A673 (cell line): ENCODE data around the gene MT4. TPM values are rescaled to one million over a fixed set of nuclear protein-coding genes. Genes with fewer than 3 reads are reported as not detected.

ENCODE experiments used
- BruUV-seq: library from RNA; stranded (reverse); fragments of 400-500 nt; replicated peaks from 2 replicates; lab custom pipeline; 2021; lab: Mats Ljungman, UMichigan
- CTCF ChIA-PET: fragments of 300-600 bp; sonication (Branson Sonifier 250); formaldehyde crosslinking; loops from one replicate; lab custom pipeline; 2022; ENCODE audit warnings: antibody characterized with exemption; lab: Charles Lee
- POLR2A ChIA-PET: fragments of 300-600 bp; sonication (Branson Sonifier 250); formaldehyde crosslinking; loops from one replicate; lab custom pipeline; 2022; ENCODE audit warnings: antibody characterized with exemption; ENCODE audit not compliant: low non-redundant PET; lab: Charles Lee
- DNase-seq: peaks from one replicate; pipeline ENCODE4 v3.0.0-alpha.2; 2015; ENCODE audit warnings: low spot score
- H3K27ac ChIP-seq: fragments of 200-600 bp; sonication (generic); 2 replicates; pipeline ENCODE4 v1.5.1; 2016; ENCODE audit warnings: mixed run types, low read depth, mild to moderate bottlenecking, mixed read lengths, antibody characterized with exemption, low read length; ENCODE audit not compliant: poor library complexity, severe bottlenecking
- H3K27me3 ChIP-seq: fragments of 200-600 bp; sonication (generic); replicated peaks from 2 replicates; pipeline ENCODE4 v1.6.1; 2017; ENCODE audit warnings: mixed run types, low read depth, mild to moderate bottlenecking, mixed read lengths, antibody characterized with exemption, low read length; ENCODE audit not compliant: insufficient read depth, poor library complexity
- H3K36me3 ChIP-seq: fragments of 200-600 bp; sonication (generic); 2 replicates; pipeline ENCODE4 v1.6.1; 2016; ENCODE audit warnings: mixed run types, mild to moderate bottlenecking, mixed read lengths, antibody characterized with exemption, low read length; ENCODE audit not compliant: insufficient read depth, poor library complexity, severe bottlenecking
- H3K4me1 ChIP-seq: fragments of 200-600 bp; sonication (generic); 2 replicates; pipeline ENCODE4 v1.6.1; 2017; ENCODE audit warnings: mixed run types, mild to moderate bottlenecking, mixed read lengths, antibody characterized with exemption, low read length; ENCODE audit not compliant: insufficient read depth, poor library complexity, severe bottlenecking
- H3K4me3 ChIP-seq: fragments of 200-600 bp; sonication (generic); 2 replicates; pipeline ENCODE4 v1.5.1; 2016; ENCODE audit warnings: low read depth, mixed run types, mild to moderate bottlenecking, mixed read lengths, low read length; ENCODE audit not compliant: poor library complexity, severe bottlenecking
- H3K9me3 ChIP-seq: fragments of 200-600 bp; sonication (generic); 2 replicates; pipeline ENCODE4 v1.6.1; 2016; ENCODE audit warnings: mixed run types, low read depth, mild to moderate bottlenecking, mixed read lengths, antibody characterized with exemption, low read length; ENCODE audit not compliant: poor library complexity, severe bottlenecking
- EZH2 ChIP-seq: fragments of 200-600 bp; sonication (generic); IDR thresholded peaks from 2 replicates; pipeline ENCODE4 v1.6.1; 2017; ENCODE audit warnings: borderline replicate concordance, low read depth, mild to moderate bottlenecking, mixed read lengths, antibody characterized with exemption, low read length; ENCODE audit not compliant: poor library complexity, severe bottlenecking
- intact Hi-C: fragments of 100-400 bp; cut with micrococcal nuclease; formaldehyde crosslinking; loops from one replicate; pipeline ENCODE4 v1.10.0; 2022; ENCODE audit not compliant: unreplicated experiment
- total RNA-seq: library from RNA; stranded (reverse); gene quantifications from 2 replicates; pipeline ENCODE4 v1.2.3, GENCODE V29; 2021
- TF ChIP-seq, protein P1 (sequence below): fragments of 300-800, 200-600 bp; sonication (generic); conservative IDR thresholded peaks from 2 replicates; pipeline ENCODE4 v1.5.1; 2017; ENCODE audit warnings: low read depth, mild to moderate bottlenecking, antibody characterized with exemption, low read length, moderate library complexity, mixed read lengths

MT4 gene
- total RNA-seq, 1 experiment from 2014 or later, result not detected

DNA sequence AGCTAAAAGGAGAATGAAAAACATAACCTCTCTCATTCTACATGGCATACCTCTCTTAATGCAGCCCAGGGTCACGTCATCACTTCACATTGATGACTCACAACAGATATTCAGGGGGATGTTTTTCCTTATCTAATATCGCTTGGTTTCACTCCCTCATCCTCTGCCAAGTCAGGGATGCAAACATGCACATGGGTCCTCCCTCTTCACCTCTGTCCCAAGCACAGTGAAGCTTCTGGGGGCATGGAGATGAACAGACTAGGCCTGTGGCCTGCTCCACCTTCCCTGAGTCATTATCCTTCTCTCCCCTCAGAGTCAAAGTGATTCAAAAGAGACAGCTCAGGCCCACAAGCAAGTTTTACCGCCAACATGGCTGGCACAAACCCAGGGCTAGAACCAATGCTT is 41.2 kb downstream of the MT4 start:
- no TSS peak for BruUV-seq
- no peaks in the 10 kb centered on the region for H3K27me3 ChIP-seq
- intact Hi-C loops, result loop anchor here (5.0 kb wide), 1 partner anchor 76 kb away; the partner anchor contains the start of gene MT1X
- ChIA-PET POLR2A (no interaction called here), CTCF (interaction anchor here (1.0 kb wide), 1 partner anchor 37 kb away, joined by 3 read pairs; no protein-coding TSS in a partner anchor)
- no peaks in the 10 kb centered on the region for H3K9me3 ChIP-seq
- no peak overlapping the region for H3K27ac ChIP-seq
- peaks cover 34% of the 10 kb centered on the region for H3K4me1 ChIP-seq
- H3K36me3 ChIP-seq, result no peaks in the 10 kb centered on the region
- no peak for DNase-seq
- H3K4me3 ChIP-seq, result no peak overlapping the region
- TF ChIP-seq, protein P1, sequence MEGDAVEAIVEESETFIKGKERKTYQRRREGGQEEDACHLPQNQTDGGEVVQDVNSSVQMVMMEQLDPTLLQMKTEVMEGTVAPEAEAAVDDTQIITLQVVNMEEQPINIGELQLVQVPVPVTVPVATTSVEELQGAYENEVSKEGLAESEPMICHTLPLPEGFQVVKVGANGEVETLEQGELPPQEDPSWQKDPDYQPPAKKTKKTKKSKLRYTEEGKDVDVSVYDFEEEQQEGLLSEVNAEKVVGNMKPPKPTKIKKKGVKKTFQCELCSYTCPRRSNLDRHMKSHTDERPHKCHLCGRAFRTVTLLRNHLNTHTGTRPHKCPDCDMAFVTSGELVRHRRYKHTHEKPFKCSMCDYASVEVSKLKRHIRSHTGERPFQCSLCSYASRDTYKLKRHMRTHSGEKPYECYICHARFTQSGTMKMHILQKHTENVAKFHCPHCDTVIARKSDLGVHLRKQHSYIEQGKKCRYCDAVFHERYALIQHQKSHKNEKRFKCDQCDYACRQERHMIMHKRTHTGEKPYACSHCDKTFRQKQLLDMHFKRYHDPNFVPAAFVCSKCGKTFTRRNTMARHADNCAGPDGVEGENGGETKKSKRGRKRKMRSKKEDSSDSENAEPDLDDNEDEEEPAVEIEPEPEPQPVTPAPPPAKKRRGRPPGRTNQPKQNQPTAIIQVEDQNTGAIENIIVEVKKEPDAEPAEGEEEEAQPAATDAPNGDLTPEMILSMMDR, result no peak
- no peak for TF ChIP-seq EZH2

- ChIA-PET CTCF (interaction anchor here (1.0 kb wide), 1 partner anchor 37 kb away, joined by 3 read pairs; no protein-coding TSS in a partner anchor), POLR2A (no interaction called here)
- H3K9me3 ChIP-seq, result no peaks in the 10 kb centered on the region
- H3K27ac ChIP-seq, result no peak overlapping the region
- no TSS peak for BruUV-seq
- peaks cover 34% of the 10 kb centered on the region for H3K4me1 ChIP-seq
- intact Hi-C loops, result loop anchor here (5.0 kb wide), 1 partner anchor 76 kb away; the partner anchor contains the start of gene MT1X
- TF ChIP-seq, protein P1, result no peak
- no peak for TF ChIP-seq EZH2
- no peak for DNase-seq
- H3K4me3 ChIP-seq, result no peak overlapping the region
- no peaks in the 10 kb centered on the region for H3K36me3 ChIP-seq
- no peaks in the 10 kb centered on the region for H3K27me3 ChIP-seq
Measured at GRCh38 chr16:56606476-56607108, 41.7 kb downstream of the MT4 start.

- DNase-seq, result no peak
- Histone ChIP-seq H3K4me1 (peaks cover 34% of the 10 kb centered on the region), H3K27me3 (no peaks in the 10 kb centered on the region), H3K9me3 (no peaks in the 10 kb centered on the region), H3K27ac (peak overlapping the region; percentile 72), H3K36me3 (no peaks in the 10 kb centered on the region), H3K4me3 (no peak overlapping the region)
- no peak for TF ChIP-seq EZH2
- TF ChIP-seq, protein P1, result no peak
- no TSS peak for BruUV-seq
- POLR2A ChIA-PET, result no interaction called here
- intact Hi-C loops, result loop anchor here (5.0 kb wide), 1 partner anchor 75 kb away; the partner anchor contains the start of gene MT1X
- CTCF ChIA-PET, result interaction anchor here (0.6 kb wide), 1 partner anchor 15 kb away, joined by 3 read pairs; no protein-coding TSS in a partner anchor
Measured at GRCh38 chr16:56607109-56607618, 42.3 kb downstream of the MT4 start.
